HL-60 (cell line): ENCODE measurements around the gene CFAP221.

Experiments used
- POLR2AphosphoS5 ChIP-seq: IDR thresholded peaks from 2 replicates; pipeline ENCODE4 v1.6.1; 2012; ENCODE audit warnings: low read depth
- SPI1 ChIP-seq: IDR thresholded peaks from 2 replicates; pipeline ENCODE4 v1.6.1; 2012; ENCODE audit warnings: low read depth, mild to moderate bottlenecking, borderline replicate concordance
- TF ChIP-seq, protein P1 (sequence below): IDR thresholded peaks from one replicate; pipeline ENCODE4 v1.5.1; 2011; ENCODE audit warnings: low read length, control low read depth, inconsistent platforms; ENCODE audit not compliant: insufficient read depth
- TF ChIP-seq, protein P2 (sequence below): IDR thresholded peaks from 2 replicates; pipeline ENCODE4 v1.6.1; 2012; ENCODE audit warnings: low read depth; ENCODE audit not compliant: insufficient replicate concordance

DNA sequence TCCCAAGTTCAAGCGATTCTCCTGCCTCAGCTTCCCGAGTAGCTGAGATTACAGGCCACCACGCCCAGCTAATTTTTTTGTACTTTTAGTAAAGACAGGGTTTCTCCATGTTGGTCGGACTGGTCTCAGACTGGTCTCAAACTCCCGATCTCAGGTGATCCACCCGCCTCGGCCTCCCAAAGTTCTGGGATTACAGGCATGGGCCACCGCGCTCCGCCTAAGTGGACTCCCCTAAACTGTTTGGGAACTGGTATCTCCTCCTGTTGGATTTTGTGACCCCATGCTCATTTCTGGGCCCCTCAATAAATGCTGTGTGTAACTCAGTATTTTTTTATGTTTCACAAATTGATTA lies 25.2 kb upstream of the CFAP221 start:
- TF ChIP-seq, protein P1, sequence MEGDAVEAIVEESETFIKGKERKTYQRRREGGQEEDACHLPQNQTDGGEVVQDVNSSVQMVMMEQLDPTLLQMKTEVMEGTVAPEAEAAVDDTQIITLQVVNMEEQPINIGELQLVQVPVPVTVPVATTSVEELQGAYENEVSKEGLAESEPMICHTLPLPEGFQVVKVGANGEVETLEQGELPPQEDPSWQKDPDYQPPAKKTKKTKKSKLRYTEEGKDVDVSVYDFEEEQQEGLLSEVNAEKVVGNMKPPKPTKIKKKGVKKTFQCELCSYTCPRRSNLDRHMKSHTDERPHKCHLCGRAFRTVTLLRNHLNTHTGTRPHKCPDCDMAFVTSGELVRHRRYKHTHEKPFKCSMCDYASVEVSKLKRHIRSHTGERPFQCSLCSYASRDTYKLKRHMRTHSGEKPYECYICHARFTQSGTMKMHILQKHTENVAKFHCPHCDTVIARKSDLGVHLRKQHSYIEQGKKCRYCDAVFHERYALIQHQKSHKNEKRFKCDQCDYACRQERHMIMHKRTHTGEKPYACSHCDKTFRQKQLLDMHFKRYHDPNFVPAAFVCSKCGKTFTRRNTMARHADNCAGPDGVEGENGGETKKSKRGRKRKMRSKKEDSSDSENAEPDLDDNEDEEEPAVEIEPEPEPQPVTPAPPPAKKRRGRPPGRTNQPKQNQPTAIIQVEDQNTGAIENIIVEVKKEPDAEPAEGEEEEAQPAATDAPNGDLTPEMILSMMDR = no peak
- TF ChIP-seq, protein P2, sequence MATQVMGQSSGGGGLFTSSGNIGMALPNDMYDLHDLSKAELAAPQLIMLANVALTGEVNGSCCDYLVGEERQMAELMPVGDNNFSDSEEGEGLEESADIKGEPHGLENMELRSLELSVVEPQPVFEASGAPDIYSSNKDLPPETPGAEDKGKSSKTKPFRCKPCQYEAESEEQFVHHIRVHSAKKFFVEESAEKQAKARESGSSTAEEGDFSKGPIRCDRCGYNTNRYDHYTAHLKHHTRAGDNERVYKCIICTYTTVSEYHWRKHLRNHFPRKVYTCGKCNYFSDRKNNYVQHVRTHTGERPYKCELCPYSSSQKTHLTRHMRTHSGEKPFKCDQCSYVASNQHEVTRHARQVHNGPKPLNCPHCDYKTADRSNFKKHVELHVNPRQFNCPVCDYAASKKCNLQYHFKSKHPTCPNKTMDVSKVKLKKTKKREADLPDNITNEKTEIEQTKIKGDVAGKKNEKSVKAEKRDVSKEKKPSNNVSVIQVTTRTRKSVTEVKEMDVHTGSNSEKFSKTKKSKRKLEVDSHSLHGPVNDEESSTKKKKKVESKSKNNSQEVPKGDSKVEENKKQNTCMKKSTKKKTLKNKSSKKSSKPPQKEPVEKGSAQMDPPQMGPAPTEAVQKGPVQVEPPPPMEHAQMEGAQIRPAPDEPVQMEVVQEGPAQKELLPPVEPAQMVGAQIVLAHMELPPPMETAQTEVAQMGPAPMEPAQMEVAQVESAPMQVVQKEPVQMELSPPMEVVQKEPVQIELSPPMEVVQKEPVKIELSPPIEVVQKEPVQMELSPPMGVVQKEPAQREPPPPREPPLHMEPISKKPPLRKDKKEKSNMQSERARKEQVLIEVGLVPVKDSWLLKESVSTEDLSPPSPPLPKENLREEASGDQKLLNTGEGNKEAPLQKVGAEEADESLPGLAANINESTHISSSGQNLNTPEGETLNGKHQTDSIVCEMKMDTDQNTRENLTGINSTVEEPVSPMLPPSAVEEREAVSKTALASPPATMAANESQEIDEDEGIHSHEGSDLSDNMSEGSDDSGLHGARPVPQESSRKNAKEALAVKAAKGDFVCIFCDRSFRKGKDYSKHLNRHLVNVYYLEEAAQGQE = no peak
- TF ChIP-seq POLR2AphosphoS5 = no peak
- TF ChIP-seq SPI1 = no peak
